ENCODE measurements around the gene GAS2L1.

The GAS2L1 gene

DNA sequence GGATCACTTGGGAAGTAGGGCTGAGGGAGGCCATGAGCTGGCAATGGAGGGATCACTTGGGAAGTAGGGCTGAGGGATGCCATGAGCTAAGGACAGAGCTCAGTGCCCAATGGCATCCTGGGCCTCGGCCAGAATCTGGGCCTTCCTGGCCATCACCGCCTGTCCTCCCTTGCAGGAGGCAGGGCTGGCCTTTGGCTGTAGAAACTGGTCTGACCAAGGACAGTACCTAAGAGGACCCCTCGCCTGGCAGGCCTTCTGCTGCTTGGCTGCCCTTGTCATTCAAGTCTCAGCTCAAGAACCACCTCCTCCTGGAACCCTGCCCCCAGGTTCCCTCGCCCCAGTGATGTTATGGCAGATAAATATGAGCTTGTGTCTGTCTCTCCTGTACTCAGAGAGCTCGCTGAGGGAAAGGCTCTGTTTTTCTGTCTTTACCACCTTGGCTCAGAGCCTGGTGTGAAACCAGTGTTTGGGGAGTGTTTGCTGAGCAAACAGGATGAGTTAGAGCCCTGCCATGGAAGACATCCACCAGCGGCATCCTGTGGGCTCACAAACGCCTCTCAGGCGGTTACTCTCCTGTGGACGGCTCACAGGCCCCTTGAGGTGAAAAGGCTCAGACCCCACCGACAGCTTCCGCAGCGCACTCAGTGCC, 28.4 kb downstream of the GAS2L1 start:
- no peak for TF ChIP-seq FOXP2 (optimal IDR thresholded peaks at IDR 0.05; ENCODE audit: borderline replicate concordance, extremely low read depth, extremely low read length, insufficient read depth)
- TF ChIP-seq, protein P1, sequence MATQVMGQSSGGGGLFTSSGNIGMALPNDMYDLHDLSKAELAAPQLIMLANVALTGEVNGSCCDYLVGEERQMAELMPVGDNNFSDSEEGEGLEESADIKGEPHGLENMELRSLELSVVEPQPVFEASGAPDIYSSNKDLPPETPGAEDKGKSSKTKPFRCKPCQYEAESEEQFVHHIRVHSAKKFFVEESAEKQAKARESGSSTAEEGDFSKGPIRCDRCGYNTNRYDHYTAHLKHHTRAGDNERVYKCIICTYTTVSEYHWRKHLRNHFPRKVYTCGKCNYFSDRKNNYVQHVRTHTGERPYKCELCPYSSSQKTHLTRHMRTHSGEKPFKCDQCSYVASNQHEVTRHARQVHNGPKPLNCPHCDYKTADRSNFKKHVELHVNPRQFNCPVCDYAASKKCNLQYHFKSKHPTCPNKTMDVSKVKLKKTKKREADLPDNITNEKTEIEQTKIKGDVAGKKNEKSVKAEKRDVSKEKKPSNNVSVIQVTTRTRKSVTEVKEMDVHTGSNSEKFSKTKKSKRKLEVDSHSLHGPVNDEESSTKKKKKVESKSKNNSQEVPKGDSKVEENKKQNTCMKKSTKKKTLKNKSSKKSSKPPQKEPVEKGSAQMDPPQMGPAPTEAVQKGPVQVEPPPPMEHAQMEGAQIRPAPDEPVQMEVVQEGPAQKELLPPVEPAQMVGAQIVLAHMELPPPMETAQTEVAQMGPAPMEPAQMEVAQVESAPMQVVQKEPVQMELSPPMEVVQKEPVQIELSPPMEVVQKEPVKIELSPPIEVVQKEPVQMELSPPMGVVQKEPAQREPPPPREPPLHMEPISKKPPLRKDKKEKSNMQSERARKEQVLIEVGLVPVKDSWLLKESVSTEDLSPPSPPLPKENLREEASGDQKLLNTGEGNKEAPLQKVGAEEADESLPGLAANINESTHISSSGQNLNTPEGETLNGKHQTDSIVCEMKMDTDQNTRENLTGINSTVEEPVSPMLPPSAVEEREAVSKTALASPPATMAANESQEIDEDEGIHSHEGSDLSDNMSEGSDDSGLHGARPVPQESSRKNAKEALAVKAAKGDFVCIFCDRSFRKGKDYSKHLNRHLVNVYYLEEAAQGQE (IDR thresholded peaks at IDR 0.05; ENCODE audit: insufficient read depth in 1 of 2, low read depth in 2 of 2, low read length in 2 of 2), result no peak
- no peak for TF ChIP-seq TAF1 (IDR thresholded peaks at IDR 0.05; ENCODE audit: borderline replicate concordance, insufficient read depth, low read length)
- no peak for TF ChIP-seq SIN3A (IDR thresholded peaks at IDR 0.05; ENCODE audit: borderline replicate concordance, insufficient read depth, low read length)
- TF ChIP-seq POLR2AphosphoS5 (IDR thresholded peaks at IDR 0.05; ENCODE audit: low read depth, low read length), result no peak

DNA sequence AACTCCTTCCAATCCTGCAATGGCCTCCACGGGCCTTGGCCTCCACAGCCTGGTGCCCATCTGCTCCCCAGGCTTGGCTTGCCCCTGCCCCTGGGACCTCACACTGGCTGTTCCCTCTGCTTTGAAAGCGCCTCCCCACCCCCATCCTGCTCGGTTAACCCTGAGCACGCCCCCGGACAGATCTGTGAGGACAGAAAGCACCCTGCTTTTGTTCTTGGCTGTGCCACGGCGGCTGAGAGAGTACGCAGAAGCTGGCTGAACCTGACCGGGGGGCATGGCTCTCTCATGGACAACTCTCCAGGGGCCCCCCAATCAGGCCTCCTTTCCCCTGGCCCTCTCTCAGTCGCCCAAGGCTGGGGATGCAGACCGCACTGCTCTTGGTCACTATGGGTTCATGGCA, 29.2 kb downstream of the GAS2L1 start:
- TF ChIP-seq FOXP2 (optimal IDR thresholded peaks at IDR 0.05; ENCODE audit: borderline replicate concordance, extremely low read depth, extremely low read length, insufficient read depth) (no peak), TAF1 (IDR thresholded peaks at IDR 0.05; ENCODE audit: borderline replicate concordance, insufficient read depth, low read length) (no peak), POLR2AphosphoS5 (IDR thresholded peaks at IDR 0.05; ENCODE audit: low read depth, low read length) (no peak), SIN3A (IDR thresholded peaks at IDR 0.05; ENCODE audit: borderline replicate concordance, insufficient read depth, low read length) (no peak)

DNA sequence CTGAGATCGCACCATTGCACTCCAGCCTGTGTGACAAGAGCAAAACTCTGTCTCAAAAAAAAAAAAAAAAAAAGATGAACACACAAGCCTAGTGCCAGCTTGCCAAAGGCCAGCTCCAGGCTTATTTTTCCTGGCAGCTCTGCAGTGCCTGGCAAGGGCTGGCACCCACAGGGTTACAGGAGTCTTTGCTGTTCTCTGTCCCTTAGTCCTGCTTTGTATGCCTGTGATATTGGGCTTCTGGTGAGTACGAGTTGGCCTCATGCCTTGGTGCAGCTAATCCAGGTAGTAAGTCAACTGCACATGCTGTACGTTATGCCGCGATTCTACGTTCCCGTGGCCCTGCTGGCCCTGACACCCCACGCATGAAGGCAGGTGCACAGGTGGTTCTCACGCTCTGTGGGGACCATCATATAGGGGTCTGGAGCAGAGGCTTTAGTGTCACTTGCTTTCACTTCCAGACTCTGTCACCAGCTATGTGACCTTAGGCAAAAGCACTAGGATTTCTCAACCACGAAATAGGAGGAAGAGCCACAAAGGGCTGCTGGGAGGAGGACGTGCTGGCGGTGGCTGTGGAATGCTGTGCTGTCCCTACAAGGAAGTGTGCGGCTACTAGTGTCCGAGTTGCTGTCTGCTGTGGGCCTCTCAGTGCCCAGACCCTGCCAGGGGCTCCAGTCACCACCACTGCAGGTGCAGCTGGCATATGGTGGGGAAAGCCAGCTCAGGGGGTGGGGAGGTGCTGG, 30.5 kb downstream of the GAS2L1 start:
- TF ChIP-seq TAF1 (IDR thresholded peaks at IDR 0.05; ENCODE audit: borderline replicate concordance, insufficient read depth, low read length) (no peak), SIN3A (IDR thresholded peaks at IDR 0.05; ENCODE audit: borderline replicate concordance, insufficient read depth, low read length) (no peak), FOXP2 (optimal IDR thresholded peaks at IDR 0.05; ENCODE audit: borderline replicate concordance, extremely low read depth, extremely low read length, insufficient read depth) (no peak), POLR2AphosphoS5 (IDR thresholded peaks at IDR 0.05; ENCODE audit: low read depth, low read length) (no peak)
- TF ChIP-seq, protein P1 (IDR thresholded peaks at IDR 0.05; ENCODE audit: insufficient read depth in 1 of 2, low read depth in 2 of 2, low read length in 2 of 2), result no peak

DNA sequence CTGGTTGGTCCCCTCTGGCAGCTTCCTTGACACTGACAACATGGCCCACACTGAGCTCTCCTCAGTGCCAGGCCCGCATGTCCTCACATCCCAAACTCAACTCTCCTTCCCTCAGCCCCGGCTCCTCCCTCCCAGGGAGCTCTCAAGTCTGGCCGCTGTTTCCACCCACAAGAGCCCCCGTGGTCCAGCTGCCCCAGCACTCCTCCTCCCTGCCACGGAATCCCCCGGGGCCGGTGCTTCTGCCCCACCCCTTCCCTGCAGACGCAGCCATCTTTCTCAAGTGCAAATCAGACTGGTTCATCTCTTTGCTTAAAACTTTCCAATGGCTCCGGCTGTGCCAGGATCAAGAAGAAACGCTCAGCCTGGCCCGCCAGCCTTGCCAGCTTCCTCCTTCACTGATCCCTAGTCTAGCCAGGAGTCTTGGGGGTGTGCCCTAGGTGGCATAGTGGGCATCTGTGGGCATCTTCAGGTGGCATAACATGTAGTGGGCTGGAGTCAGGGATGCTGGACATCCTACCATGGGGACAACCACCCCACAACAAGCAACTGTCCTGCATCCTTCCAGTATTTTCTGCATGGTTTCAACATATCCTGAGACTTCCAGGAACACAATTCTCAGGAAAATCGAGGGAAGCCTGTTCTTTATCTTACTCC, 31.3 kb downstream of the GAS2L1 start:
- no peak for TF ChIP-seq TAF1 (IDR thresholded peaks at IDR 0.05; ENCODE audit: borderline replicate concordance, insufficient read depth, low read length)
- no peak for TF ChIP-seq POLR2AphosphoS5 (IDR thresholded peaks at IDR 0.05; ENCODE audit: low read depth, low read length)
- TF ChIP-seq, protein P1 (IDR thresholded peaks at IDR 0.05; ENCODE audit: insufficient read depth in 1 of 2, low read depth in 2 of 2, low read length in 2 of 2), result no peak
- TF ChIP-seq SIN3A (IDR thresholded peaks at IDR 0.05; ENCODE audit: borderline replicate concordance, insufficient read depth, low read length), result no peak
- no peak for TF ChIP-seq FOXP2 (optimal IDR thresholded peaks at IDR 0.05; ENCODE audit: borderline replicate concordance, extremely low read depth, extremely low read length, insufficient read depth)

DNA sequence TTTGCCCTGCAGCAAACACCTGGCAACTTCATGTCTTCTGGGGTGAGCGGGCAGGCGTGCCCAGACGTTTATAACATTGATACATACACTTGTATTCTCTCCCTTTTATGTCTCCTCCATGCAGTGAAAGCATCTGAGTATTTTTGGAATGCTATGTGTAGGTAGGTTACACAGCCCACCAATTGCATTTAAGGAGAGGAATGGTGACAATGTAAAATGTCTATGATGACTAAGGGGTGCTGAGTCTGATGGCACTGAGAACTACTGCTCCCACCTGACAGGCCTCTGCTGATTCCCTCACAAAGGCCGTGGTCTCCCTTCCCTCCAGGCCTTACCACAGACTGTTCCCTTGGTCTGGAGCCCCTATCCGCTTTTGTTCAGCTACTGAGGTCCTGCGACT, 31.9 kb downstream of the GAS2L1 start:
- no peak for TF ChIP-seq SIN3A (IDR thresholded peaks at IDR 0.05; ENCODE audit: borderline replicate concordance, insufficient read depth, low read length)
- TF ChIP-seq FOXP2 (optimal IDR thresholded peaks at IDR 0.05; ENCODE audit: borderline replicate concordance, extremely low read depth, extremely low read length, insufficient read depth), result no peak
- no peak for TF ChIP-seq TAF1 (IDR thresholded peaks at IDR 0.05; ENCODE audit: borderline replicate concordance, insufficient read depth, low read length)
- no peak for TF ChIP-seq POLR2AphosphoS5 (IDR thresholded peaks at IDR 0.05; ENCODE audit: low read depth, low read length)
- TF ChIP-seq, protein P1 (IDR thresholded peaks at IDR 0.05; ENCODE audit: insufficient read depth in 1 of 2, low read depth in 2 of 2, low read length in 2 of 2), result no peak
